Endothelial cell of umbilical vein (primary cell): ENCODE measurements around the gene MOB3B.

ENCODE experiments used
- EZH2 ChIP-seq: IDR thresholded peaks from 2 replicates; pipeline ENCODE4 v1.6.1; 2012; ENCODE audit warnings: borderline replicate concordance, low read depth, mild to moderate bottlenecking, moderate library complexity, low read length, inconsistent platforms; ENCODE audit not compliant: severe bottlenecking
- GATA2 ChIP-seq: IDR thresholded peaks from 2 replicates; pipeline ENCODE4 v1.7.0; 2011; ENCODE audit warnings: low read depth, mild to moderate bottlenecking, moderate library complexity, mixed read lengths, low read length; ENCODE audit not compliant: insufficient read length, insufficient read depth
- POLR2A ChIP-seq: IDR thresholded peaks from 2 replicates; pipeline ENCODE4 v1.6.1; 2012; ENCODE audit warnings: low read depth, mild to moderate bottlenecking, control low read depth, low read length
- POLR2AphosphoS5 ChIP-seq: IDR thresholded peaks from 2 replicates; pipeline ENCODE4 v1.6.1; 2012; ENCODE audit warnings: low read depth, mild to moderate bottlenecking, control low read depth, low read length, moderate library complexity; ENCODE audit not compliant: insufficient read depth
- TF ChIP-seq, protein P1 (sequence below), 2 donors: IDR thresholded peaks; 1 replicate in 1 of 2; 2 replicates in 1 of 2; pipeline ENCODE4 v1.5.1; 2011; ENCODE audit warnings: low read length in 2 of 2, mild to moderate bottlenecking in 2 of 2, moderate library complexity in 2 of 2, control low read depth in 1 of 2, inconsistent platforms in 1 of 2, low read depth in 1 of 2; ENCODE audit not compliant: insufficient read depth in 1 of 2; ENCODE audit errors: extremely low read depth in 1 of 2

DNA sequence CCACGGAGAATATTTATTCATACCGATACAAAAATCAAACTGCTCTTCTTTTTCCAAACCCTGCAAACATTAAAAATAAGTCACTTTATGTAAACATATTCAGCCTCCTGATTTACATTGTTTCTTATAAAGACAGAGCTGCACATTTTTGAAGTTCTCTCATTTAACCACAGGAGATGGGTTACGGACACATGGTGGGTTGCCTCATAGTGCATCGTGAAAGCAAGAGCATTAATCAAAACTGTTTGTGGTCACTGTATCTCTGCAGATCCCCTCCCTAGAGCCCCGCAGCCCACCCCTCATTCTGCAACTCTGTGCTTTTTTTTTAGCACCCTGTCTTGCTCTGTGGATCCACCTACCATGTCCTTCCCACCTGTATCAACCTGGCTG is 189.3 kb downstream of the MOB3B start:
- TF ChIP-seq, protein P1, sequence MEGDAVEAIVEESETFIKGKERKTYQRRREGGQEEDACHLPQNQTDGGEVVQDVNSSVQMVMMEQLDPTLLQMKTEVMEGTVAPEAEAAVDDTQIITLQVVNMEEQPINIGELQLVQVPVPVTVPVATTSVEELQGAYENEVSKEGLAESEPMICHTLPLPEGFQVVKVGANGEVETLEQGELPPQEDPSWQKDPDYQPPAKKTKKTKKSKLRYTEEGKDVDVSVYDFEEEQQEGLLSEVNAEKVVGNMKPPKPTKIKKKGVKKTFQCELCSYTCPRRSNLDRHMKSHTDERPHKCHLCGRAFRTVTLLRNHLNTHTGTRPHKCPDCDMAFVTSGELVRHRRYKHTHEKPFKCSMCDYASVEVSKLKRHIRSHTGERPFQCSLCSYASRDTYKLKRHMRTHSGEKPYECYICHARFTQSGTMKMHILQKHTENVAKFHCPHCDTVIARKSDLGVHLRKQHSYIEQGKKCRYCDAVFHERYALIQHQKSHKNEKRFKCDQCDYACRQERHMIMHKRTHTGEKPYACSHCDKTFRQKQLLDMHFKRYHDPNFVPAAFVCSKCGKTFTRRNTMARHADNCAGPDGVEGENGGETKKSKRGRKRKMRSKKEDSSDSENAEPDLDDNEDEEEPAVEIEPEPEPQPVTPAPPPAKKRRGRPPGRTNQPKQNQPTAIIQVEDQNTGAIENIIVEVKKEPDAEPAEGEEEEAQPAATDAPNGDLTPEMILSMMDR (IDR thresholded peaks at IDR 0.05; ENCODE audit: extremely low read depth in 1 of 2, insufficient read depth in 1 of 2, low read depth in 1 of 2, low read length in 2 of 2): no peak
- TF ChIP-seq POLR2A (no peak), GATA2 (no peak), EZH2 (no peak), POLR2AphosphoS5 (no peak)
